Measurements from ENCODE around the gene EPN1. TPM values are rescaled to one million over a fixed set of nuclear protein-coding genes. Genes with fewer than 3 reads are reported as not detected.

Gene EPN1
- total and polyA plus RNA-seq, 9 of the 15 experiments (the other 6 are each of a cell fraction or from before 2014, with no cell fraction given): 0.08 to 138 (median 12.7) TPM

DNA sequence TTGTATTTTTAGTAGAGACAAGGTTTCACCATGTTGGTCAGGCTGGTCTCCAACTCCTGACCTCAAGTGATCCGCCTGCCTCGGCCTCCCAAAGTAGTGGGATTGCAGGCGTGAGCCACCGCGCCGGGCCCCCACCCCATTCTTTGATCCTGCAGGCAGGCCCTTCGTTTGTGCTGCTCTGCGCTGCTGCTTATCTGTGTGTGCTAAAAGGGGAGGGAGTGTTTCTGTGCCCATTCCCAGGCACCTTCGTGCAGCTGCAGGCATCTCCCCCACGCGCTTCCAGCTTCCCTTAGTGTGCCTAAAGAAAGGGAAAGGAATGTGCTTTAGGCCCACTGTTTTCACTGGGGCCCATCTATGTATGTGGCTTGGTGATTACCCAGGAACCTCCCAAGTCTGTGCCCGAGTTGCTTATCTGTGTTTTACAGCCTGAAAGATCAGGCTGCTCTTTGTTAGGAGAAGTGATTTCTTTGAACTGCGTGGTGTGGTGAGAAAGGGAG is 27.2 kb downstream of the EPN1 start (continued):
- TF ChIP-seq, protein P1, sequence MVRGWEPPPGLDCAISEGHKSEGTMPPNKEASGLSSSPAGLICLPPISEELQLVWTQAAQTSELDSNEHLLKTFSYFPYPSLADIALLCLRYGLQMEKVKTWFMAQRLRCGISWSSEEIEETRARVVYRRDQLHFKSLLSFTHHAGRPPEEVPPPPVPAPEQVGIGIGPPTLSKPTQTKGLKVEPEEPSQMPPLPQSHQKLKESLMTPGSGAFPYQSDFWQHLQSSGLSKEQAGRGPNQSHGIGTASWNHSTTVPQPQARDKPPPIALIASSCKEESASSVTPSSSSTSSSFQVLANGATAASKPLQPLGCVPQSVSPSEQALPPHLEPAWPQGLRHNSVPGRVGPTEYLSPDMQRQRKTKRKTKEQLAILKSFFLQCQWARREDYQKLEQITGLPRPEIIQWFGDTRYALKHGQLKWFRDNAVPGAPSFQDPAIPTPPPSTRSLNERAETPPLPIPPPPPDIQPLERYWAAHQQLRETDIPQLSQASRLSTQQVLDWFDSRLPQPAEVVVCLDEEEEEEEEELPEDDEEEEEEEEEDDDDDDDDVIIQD (CRISPR knock-in tag; IDR thresholded peaks at IDR 0.05): no peak
- TF ChIP-seq CBX2 (IDR thresholded peaks at IDR 0.05; ENCODE audit: insufficient read depth, low read length, poor library complexity, severe bottlenecking): no peak
- TF ChIP-seq FOXJ2 (tag; IDR thresholded peaks at IDR 0.05): no peak
- TF ChIP-seq ARID1B (IDR thresholded peaks at IDR 0.05): peak; percentile 95
- TF ChIP-seq, protein P2, sequence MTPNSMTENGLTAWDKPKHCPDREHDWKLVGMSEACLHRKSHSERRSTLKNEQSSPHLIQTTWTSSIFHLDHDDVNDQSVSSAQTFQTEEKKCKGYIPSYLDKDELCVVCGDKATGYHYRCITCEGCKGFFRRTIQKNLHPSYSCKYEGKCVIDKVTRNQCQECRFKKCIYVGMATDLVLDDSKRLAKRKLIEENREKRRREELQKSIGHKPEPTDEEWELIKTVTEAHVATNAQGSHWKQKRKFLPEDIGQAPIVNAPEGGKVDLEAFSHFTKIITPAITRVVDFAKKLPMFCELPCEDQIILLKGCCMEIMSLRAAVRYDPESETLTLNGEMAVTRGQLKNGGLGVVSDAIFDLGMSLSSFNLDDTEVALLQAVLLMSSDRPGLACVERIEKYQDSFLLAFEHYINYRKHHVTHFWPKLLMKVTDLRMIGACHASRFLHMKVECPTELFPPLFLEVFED (CRISPR knock-in tag; conservative IDR thresholded peaks at IDR 0.05): no peak
- TF ChIP-seq ZNF354B (CRISPR knock-in tag; IDR thresholded peaks at IDR 0.05): no peak
- no peak for TF ChIP-seq ZBTB17 (CRISPR knock-in tag; IDR thresholded peaks at IDR 0.05)
- peak; percentile 88 for TF ChIP-seq DPF2 (IDR thresholded peaks at IDR 0.05)
- no peak for TF ChIP-seq SAP30 (IDR thresholded peaks at IDR 0.05; ENCODE audit: borderline replicate concordance, insufficient read depth, low read depth, low read length, poor library complexity, severe bottlenecking)
- no peak for TF ChIP-seq BDP1 (IDR thresholded peaks at IDR 0.05; ENCODE audit: insufficient read depth, insufficient read length)
- no peak for TF ChIP-seq NCOA6 (IDR thresholded peaks at IDR 0.05)
- TF ChIP-seq, protein P3, sequence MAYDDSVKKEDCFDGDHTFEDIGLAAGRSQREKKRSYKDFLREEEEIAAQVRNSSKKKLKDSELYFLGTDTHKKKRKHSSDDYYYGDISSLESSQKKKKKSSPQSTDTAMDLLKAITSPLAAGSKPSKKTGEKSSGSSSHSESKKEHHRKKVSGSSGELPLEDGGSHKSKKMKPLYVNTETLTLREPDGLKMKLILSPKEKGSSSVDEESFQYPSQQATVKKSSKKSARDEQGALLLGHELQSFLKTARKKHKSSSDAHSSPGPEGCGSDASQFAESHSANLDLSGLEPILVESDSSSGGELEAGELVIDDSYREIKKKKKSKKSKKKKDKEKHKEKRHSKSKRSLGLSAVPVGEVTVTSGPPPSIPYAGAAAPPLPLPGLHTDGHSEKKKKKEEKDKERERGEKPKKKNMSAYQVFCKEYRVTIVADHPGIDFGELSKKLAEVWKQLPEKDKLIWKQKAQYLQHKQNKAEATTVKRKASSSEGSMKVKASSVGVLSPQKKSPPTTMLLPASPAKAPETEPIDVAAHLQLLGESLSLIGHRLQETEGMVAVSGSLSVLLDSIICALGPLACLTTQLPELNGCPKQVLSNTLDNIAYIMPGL (CRISPR knock-in tag; IDR thresholded peaks at IDR 0.05): no peak
- no peak for TF ChIP-seq YBX1 (IDR thresholded peaks at IDR 0.05)
- no peak for TF ChIP-seq ZNF707 (CRISPR knock-in tag; conservative IDR thresholded peaks at IDR 0.05)
- TF ChIP-seq, protein P4, sequence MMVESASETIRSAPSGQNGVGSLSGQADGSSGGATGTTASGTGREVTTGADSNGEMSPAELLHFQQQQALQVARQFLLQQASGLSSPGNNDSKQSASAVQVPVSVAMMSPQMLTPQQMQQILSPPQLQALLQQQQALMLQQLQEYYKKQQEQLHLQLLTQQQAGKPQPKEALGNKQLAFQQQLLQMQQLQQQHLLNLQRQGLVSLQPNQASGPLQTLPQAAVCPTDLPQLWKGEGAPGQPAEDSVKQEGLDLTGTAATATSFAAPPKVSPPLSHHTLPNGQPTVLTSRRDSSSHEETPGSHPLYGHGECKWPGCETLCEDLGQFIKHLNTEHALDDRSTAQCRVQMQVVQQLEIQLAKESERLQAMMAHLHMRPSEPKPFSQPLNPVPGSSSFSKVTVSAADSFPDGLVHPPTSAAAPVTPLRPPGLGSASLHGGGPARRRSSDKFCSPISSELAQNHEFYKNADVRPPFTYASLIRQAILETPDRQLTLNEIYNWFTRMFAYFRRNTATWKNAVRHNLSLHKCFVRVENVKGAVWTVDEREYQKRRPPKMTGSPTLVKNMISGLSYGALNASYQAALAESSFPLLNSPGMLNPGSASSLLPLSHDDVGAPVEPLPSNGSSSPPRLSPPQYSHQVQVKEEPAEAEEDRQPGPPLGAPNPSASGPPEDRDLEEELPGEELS (CRISPR knock-in tag; IDR thresholded peaks at IDR 0.05; ENCODE audit: borderline replicate concordance): no peak
